Liver (tissue), 3 donors: Measurements from ENCODE around the gene CRADD.

Source experiments
- CTCF ChIP-seq: fragments of 150-350 bp; IDR thresholded peaks from 2 replicates; pipeline ENCODE4 v1.5.1; 2017; ENCODE audit warnings: improper control_type of control experiment, low read depth, low read length; ENCODE audit not compliant: missing input control
- HNF4A ChIP-seq, 2 donors: conservative IDR thresholded peaks; 2 replicates each; pipeline ENCODE4 v1.6.1; 2016; ENCODE audit warnings: antibody characterized with exemption in 2 of 2, mild to moderate bottlenecking in 2 of 2
- MAX ChIP-seq: IDR thresholded peaks from 2 replicates; pipeline ENCODE4 v1.6.1; 2016; ENCODE audit warnings: antibody characterized with exemption
- REST ChIP-seq: IDR thresholded peaks from 2 replicates; pipeline ENCODE4 v1.6.1; 2016; ENCODE audit warnings: antibody characterized with exemption, mild to moderate bottlenecking
- TAF1 ChIP-seq: conservative IDR thresholded peaks from 2 replicates; pipeline ENCODE4 v1.6.1; 2016; ENCODE audit warnings: antibody characterized with exemption, mild to moderate bottlenecking
- donor health status: healthy.
- donor health status: healthy.

- TF ChIP-seq CTCF (no peak), MAX (peak; percentile 15), TAF1 (no peak), REST (no peak), HNF4A (conservative IDR thresholded peaks at IDR 0.05) (peak; percentile 86)
These were observed 118.2 kb downstream of the CRADD start for GRCh38 chr12:93795352-93795751.
